ENCODE data around the gene LAPTM5. TPM values are rescaled to one million over a fixed set of nuclear protein-coding genes. Genes with fewer than 3 reads are reported as not detected.

The LAPTM5 gene
- total RNA-seq, 1 experiment from 2014 or later, result 0.15 TPM

GRCh38 chr1:30725450-30726095, 32.0 kb downstream of the LAPTM5 start:
- no peak overlapping the region for H3K4ac ChIP-seq (ENCODE audit: low read depth, low read length)
- no peak overlapping the region for H2AK5ac ChIP-seq (ENCODE audit: insufficient read length, low read length)
- H3K27me3 ChIP-seq (ENCODE audit: insufficient read depth, low read length), result no peaks in the 10 kb centered on the region
- H2BK5ac ChIP-seq (ENCODE audit: insufficient read length, low read length), result no peak overlapping the region
- no peak for TF ChIP-seq CTCF (conservative IDR thresholded peaks at IDR 0.05)
- no peaks in the 10 kb centered on the region for H3K23me2 ChIP-seq (ENCODE audit: insufficient read length, low read depth, low read length, poor library complexity, severe bottlenecking)
- H2BK120ac ChIP-seq (ENCODE audit: low read depth, low read length, poor library complexity, severe bottlenecking), result no peak overlapping the region
- H3K18ac ChIP-seq (ENCODE audit: insufficient read length, low read depth, low read length), result no peak overlapping the region
- H3K9ac ChIP-seq (ENCODE audit: extremely low read depth, insufficient read length, low read length), result no peak overlapping the region
- no peak overlapping the region for H3K14ac ChIP-seq (ENCODE audit: insufficient read depth, low read length)
- H2BK12ac ChIP-seq (ENCODE audit: insufficient read length, low read depth, low read length), result no peak overlapping the region
- H4K5ac ChIP-seq (ENCODE audit: insufficient read length, low read depth, low read length), result no peak overlapping the region
- H2BK15ac ChIP-seq (ENCODE audit: low read depth, low read length), result no peak overlapping the region
- 0 out of 7 replicates have a peak overlapping the region, but pooled peaks of 1 of the 3 experiments have one; percentile 40 for H3K27ac Mint-ChIP-seq
- no peak overlapping the region for H3K23ac ChIP-seq (ENCODE audit: insufficient read length, low read depth, low read length)
- H4K91ac ChIP-seq (ENCODE audit: insufficient read length, low read depth, low read length), result no peak overlapping the region
- no peak overlapping the region for H3K56ac ChIP-seq (ENCODE audit: insufficient read length, low read depth, low read length)
- no peaks in the 10 kb centered on the region for H3K9me3 Mint-ChIP-seq
- no peaks in the 10 kb centered on the region for H3K9me3 ChIP-seq (ENCODE audit: control insufficient read depth, low read depth, low read length)
- no peaks in the 10 kb centered on the region for H3K79me2 ChIP-seq (ENCODE audit: insufficient read depth, low read length)
- no CpG with 5 or more reads among the region's 17 CpGs for WGBS (ENCODE audit: extremely low coverage, insufficient read length, low lambda C conversion rate)
- H3K79me1 ChIP-seq (ENCODE audit: insufficient read depth, low read depth, low read length, poor library complexity, severe bottlenecking), result no peaks in the 10 kb centered on the region
- no peak overlapping the region for H4K8ac ChIP-seq (replicated peaks; ENCODE audit: insufficient read length, low read depth, low read length)
- peaks cover 6% of the 10 kb centered on the region; the same call in 1 of the 2 replicates for H3K4me1 ChIP-seq (ENCODE audit: insufficient read depth, low read length)
- H2BK20ac ChIP-seq (ENCODE audit: low read depth, low read length, poor library complexity, severe bottlenecking), result no peak overlapping the region
- H3K4me1 Mint-ChIP-seq, result peaks cover 16 to 38% of the 10 kb centered on the region in 2 experiments
- no peaks in the 10 kb centered on the region; the same call in 1 of the 2 replicates for H3K27me3 Mint-ChIP-seq (ENCODE audit: low read depth)
- no peaks in the 10 kb centered on the region for H3K36me3 Mint-ChIP-seq (ENCODE audit: insufficient read depth in 1 of 3, low read depth in 3 of 3)
- H2AFZ ChIP-seq (ENCODE audit: low read length), result no peak overlapping the region
- no peak overlapping the region for H3K4me2 ChIP-seq (ENCODE audit: insufficient read depth, insufficient read length, low read length)
- H3T11ph ChIP-seq (ENCODE audit: low read length), result no peak overlapping the region
- no peak overlapping the region for H3K27ac ChIP-seq (ENCODE audit: insufficient read length, low read depth, low read length)
- no peaks in the 10 kb centered on the region for H4K20me1 ChIP-seq (ENCODE audit: control insufficient read depth, insufficient read depth, insufficient read length)
- no peak overlapping the region for H3K4me3 Mint-ChIP-seq
- no peak for DNase-seq
